Spleen (tissue), 7 donors: ENCODE measurements around the gene CABP1.
"Not testable (repeated sequence)": the region's sequence is repeated elsewhere in the genome, so short reads cannot be mapped to it uniquely, and the experiment has no call there.

Experiments
- CTCF ChIP-seq, 11 experiments: fragments of 200-600 bp in 7 of 11; fragments of 450-650 bp in 4 of 11; sonication (generic) in 4 of 11; IDR thresholded peaks in 8 of 11; conservative IDR thresholded peaks in 3 of 11; 1 replicate in 7 of 11; 2 replicates in 4 of 11; pipeline versions ENCODE4 v1.4.0 to v1.8.0; 2016 to 2021; ENCODE audit warnings: antibody characterized with exemption in 11 of 11, inconsistent platforms in 4 of 11, mild to moderate bottlenecking in 1 of 11
- POLR2A ChIP-seq, 3 donors: fragments of 450-650 bp; IDR thresholded peaks; one replicate each; pipeline ENCODE4 v1.5.1; 2017; ENCODE audit warnings: antibody characterized with exemption in 3 of 3, mild to moderate bottlenecking in 1 of 3
- POLR2AphosphoS5 ChIP-seq, 3 donors: sonication (generic); formaldehyde crosslinking; IDR thresholded peaks; one replicate each; pipeline ENCODE4 v1.5.1; 2017; ENCODE audit warnings: antibody characterized with exemption in 3 of 3
- donor health status: DM: no; HTN: no; CAD: no; lungs with moderate emphysema.
- donor health status: DM: no; HTN: no; CAD: no.
- donor health status: DM: no; HTN: no; CAD: no.

DNA sequence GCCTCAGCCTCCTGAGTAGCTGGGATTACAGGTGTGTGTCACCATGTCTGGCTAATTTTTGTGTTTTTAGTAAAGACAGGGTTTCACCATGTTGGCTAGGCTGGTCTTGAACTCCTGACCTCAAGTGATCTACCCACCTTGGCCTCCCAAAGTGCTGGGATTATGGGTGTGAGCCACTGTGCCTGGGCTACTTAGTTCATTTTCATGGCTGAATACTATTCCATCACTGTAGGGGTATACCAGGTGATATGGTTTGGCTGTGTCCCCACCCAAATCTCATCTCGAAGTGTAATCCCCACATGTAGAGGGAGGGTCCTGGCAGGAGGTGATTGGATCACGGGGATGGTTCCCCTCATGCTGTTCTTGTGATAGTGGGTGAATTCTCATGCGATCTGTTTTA lies 23.2 kb upstream of the CABP1 start:
- TF ChIP-seq POLR2AphosphoS5 (IDR thresholded peaks at IDR 0.05); CTCF (IDR thresholded peaks at IDR 0.05 in 8 of 11, conservative IDR thresholded peaks at IDR 0.05 in 3 of 11); POLR2A (IDR thresholded peaks at IDR 0.05): not testable (repeated sequence)
